SHP77 treated with DMSO at 0.1 percent for 48 hours (cell line): ENCODE measurements around the gene BCL2L15.

Source experiments
- DNase-seq: peaks from one replicate; lab custom pipeline; 2025; lab: John Stamatoyannopoulos, UW

BCL2L15 gene

GRCh38 chr1:113905435-113905861 lies 18.1 kb upstream of the BCL2L15 start:
- DNase-seq, result no peak

- peak; percentile 98 for DNase-seq
These were observed 17.5 kb upstream of the BCL2L15 start, which contains the start of the genes AP4B1 and DCLRE1B for GRCh38 chr1:113904674-113905434. TSS of gene AP4B1 (minus strand) at chr1:113904799. CDS start at chr1:113904717, 82 bp downstream. TSS of gene DCLRE1B (plus strand) at chr1:113905326. CDS start at chr1:113905587, 261 bp downstream.

DNA sequence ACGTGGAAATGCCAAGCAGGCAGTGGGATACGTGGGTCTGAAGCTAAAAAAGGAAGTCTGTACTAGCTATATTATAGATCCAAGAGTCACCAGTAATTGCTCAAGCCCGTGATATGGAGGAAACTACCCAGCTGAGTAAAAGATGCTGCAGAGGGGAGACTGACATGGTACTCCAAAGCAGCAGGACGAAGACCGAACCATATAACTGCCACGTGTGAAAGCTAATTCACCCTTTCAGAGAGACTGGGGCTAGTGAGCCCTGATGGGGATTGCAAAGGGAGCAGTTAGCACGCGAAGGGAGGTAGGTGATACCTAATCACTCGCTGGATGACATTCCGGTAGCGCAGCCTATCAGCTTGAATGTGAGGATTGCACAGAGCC lies 16.9 kb upstream of the BCL2L15 start:
- no peak for DNase-seq

DNA sequence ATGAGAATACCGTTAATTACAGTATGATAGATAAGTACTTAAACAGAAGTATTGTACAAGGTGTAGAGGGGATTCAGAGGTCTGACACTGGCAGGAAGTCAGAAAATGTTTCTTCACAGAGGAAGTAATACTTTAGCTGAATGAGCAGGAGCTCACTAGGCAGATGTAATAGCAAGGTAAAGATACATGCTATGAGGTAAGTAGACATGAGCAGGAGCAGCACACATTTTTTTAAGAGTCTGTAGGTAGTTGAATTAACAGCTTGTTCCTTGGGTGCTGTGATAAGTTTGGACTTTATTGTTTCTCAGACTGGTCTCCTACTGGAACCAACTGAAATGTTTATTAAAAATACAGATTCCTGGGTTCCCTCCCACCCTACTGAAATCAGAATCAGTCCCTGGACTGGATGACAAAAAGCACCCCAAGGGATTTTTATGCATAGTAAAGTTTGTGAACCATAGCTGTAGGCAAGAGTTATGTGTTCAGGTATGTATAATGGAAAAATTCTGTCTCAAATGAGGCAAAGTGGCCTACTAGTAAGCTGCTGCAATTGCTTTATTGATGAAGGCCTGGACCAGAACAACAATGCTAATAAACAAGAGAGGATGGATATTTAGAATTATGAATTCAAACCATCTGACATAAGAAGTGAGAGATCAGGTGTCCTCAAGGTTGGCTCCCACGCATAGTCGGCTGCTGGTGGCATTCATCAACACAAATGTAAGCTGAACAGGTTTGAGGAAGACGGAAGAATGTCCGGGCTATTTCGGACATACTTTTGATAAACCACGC lies 16.3 kb upstream of the BCL2L15 start:
- no peak for DNase-seq

- no peak for DNase-seq
These were observed 13.8 kb upstream of the BCL2L15 start for GRCh38 chr1:113901191-113901590.

GRCh38 chr1:113899111-113899510 lies 11.7 kb upstream of the BCL2L15 start:
- no peak for DNase-seq

- DNase-seq, result no peak
These were observed 10.9 kb upstream of the BCL2L15 start for GRCh38 chr1:113898241-113898814.

GRCh38 chr1:113895961-113896360 lies 8.6 kb upstream of the BCL2L15 start:
- no peak for DNase-seq

GRCh38 chr1:113895098-113895497 lies 7.7 kb upstream of the BCL2L15 start:
- DNase-seq, result no peak

DNA sequence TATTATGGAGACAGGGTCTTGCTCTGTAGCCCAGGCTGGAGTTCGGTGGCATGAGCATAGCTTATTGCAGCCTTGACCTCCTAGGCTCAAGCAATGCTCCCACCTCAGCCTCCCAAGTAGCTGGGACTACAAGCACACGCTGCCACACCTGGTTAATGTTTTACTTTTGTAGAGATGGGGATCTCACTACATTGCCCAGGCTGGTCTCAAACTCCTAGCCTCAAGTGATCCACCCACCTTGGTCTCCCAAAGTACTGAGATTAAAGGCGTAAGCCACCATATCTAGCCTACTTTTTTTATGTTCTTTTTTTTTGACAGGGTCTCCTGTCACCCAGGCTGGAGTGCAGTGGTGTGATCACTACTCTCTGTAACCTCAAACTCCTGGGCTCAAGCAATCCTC lies 5.9 kb upstream of the BCL2L15 start:
- no peak for DNase-seq

DNA sequence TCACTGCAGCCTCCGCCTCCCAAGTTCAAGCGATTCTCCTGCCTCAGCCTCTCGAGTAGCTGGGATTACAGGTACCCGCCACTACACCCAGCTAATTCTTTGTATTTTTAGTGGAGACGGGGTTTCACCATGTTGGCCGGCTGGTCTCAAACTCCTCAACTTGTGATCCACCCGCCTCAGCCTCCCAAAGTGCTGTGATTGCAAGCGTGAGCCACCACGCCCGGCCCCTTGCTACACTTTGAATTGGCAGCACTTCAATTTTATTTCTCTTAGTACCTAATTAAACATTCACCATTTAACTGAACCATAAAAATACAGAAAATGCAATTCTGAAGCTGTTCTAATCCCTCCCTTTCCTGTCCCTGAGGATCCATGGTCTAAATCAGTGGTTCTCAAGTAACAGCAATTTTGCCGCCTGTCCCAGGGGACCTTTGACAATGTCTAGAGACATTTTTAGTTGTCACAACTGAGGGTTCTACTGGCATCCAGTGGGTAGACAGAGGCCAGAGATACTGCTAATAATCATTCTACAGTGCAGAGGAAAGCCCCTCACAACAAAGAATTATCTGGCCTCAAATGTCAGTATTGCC lies 4.3 kb upstream of the BCL2L15 start:
- no peak for DNase-seq

GRCh38 chr1:113890816-113891215 lies 3.4 kb upstream of the BCL2L15 start:
- DNase-seq, result no peak

- DNase-seq, result no peak
These were observed 672 bp downstream of the BCL2L15 start for GRCh38 chr1:113886417-113887401.

DNA sequence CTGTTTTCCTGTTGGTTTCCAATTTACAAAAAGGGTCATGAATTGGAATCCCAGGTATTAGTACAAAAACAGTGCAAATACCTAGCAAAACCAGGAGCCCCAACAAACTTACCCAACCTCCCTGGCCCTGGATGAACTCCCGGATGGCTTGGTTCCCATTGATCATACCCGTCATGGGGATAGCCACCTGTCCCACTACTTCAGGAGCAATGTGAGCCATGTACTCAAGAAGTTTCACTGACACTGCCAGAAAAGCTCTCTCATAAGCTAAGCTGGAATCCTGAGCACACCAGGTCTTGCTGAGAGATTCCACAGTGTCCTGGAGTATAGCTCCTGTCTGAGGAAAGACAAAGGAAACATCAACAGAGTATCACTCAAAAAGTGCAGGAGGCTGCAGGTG lies 5.7 kb downstream of the BCL2L15 start:
- DNase-seq, result no peak

- DNase-seq, result no peak
These were observed 7.7 kb downstream of the BCL2L15 start for GRCh38 chr1:113879739-113880038.

GRCh38 chr1:113876176-113876575 lies 11.2 kb downstream of the BCL2L15 start:
- DNase-seq, result no peak

DNA sequence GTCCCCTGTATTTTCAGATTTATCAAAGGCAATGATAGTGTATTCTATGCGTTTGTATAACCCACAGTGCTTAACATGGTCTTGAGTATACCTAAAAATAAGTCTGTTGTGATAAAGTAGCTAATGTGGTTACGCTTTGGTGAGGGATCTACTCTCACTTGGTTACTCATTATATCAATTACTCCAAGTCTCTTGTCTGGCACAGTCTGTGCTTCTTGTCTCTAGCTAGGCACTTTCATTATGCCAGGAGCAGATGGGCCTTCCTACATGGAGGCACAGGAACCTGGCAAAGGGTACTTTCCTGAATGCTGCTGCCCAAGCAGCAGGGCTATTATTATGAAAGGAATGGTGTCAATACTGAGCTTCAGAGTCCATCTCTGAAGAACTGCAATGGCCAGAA lies 11.7 kb downstream of the BCL2L15 start:
- no peak for DNase-seq

GRCh38 chr1:113874012-113874879 lies 13.1 kb downstream of the BCL2L15 start:
- no peak for DNase-seq

GRCh38 chr1:113872219-113872935 lies 15.0 kb downstream of the BCL2L15 start:
- DNase-seq, result no peak
